ENCODE measurements around the gene TBCA.

TBCA gene

GRCh38 chr5:77642738-77643653, 133.1 kb downstream of the TBCA start:
- H3K4me3 ChIP-seq (IDR thresholded peaks at IDR 0.05; ENCODE audit: insufficient read depth, low read depth, low read length), result no peak overlapping the region
- no peak overlapping the region for H3K9ac ChIP-seq
- H2AFZ ChIP-seq (ENCODE audit: low read depth), result no peak overlapping the region
- H3K4me2 ChIP-seq, result no peak overlapping the region
- no peaks in the 10 kb centered on the region for H3K36me3 ChIP-seq (ENCODE audit: insufficient read depth)
- TF ChIP-seq CTCF (conservative IDR thresholded peaks at IDR 0.05; ENCODE audit: low read depth, low read length), result no peak
- peaks cover 11% of the 10 kb centered on the region for H3K27me3 ChIP-seq (ENCODE audit: insufficient read depth, low read depth)
- no peaks in the 10 kb centered on the region for H4K20me1 ChIP-seq (ENCODE audit: insufficient read depth)
- H3K79me2 ChIP-seq (ENCODE audit: insufficient read depth, low read depth), result no peaks in the 10 kb centered on the region
- H3K27ac ChIP-seq, result no peak overlapping the region
- H3K4me1 ChIP-seq (ENCODE audit: low read depth, poor library complexity, severe bottlenecking), result no peaks in the 10 kb centered on the region

GRCh38 chr5:77641963-77642737, 134.0 kb downstream of the TBCA start:
- no peak overlapping the region for H3K9ac ChIP-seq
- H3K27ac ChIP-seq, result no peak overlapping the region
- no peak overlapping the region for H3K4me2 ChIP-seq
- no peak overlapping the region for H3K4me3 ChIP-seq (IDR thresholded peaks at IDR 0.05; ENCODE audit: insufficient read depth, low read depth, low read length)
- H2AFZ ChIP-seq (ENCODE audit: low read depth), result no peak overlapping the region
- H4K20me1 ChIP-seq (ENCODE audit: insufficient read depth), result no peaks in the 10 kb centered on the region
- no peaks in the 10 kb centered on the region for H3K36me3 ChIP-seq (ENCODE audit: insufficient read depth)
- H3K27me3 ChIP-seq (ENCODE audit: insufficient read depth, low read depth), result peaks cover 11% of the 10 kb centered on the region
- TF ChIP-seq CTCF (conservative IDR thresholded peaks at IDR 0.05; ENCODE audit: low read depth, low read length), result no peak
- no peaks in the 10 kb centered on the region for H3K4me1 ChIP-seq (ENCODE audit: low read depth, poor library complexity, severe bottlenecking)
- H3K79me2 ChIP-seq (ENCODE audit: insufficient read depth, low read depth), result no peaks in the 10 kb centered on the region

GRCh38 chr5:77641397-77641943, 134.7 kb downstream of the TBCA start:
- Histone ChIP-seq H3K4me1 (ENCODE audit: low read depth, poor library complexity, severe bottlenecking) (no peaks in the 10 kb centered on the region), H3K4me2 (no peak overlapping the region), H3K36me3 (ENCODE audit: insufficient read depth) (no peaks in the 10 kb centered on the region), H3K9ac (no peak overlapping the region), H3K4me3 (IDR thresholded peaks at IDR 0.05; ENCODE audit: insufficient read depth, low read depth, low read length) (no peak overlapping the region), H2AFZ (ENCODE audit: low read depth) (no peak overlapping the region), H4K20me1 (ENCODE audit: insufficient read depth) (no peaks in the 10 kb centered on the region), H3K27me3 (ENCODE audit: insufficient read depth, low read depth) (peaks cover 11% of the 10 kb centered on the region), H3K79me2 (ENCODE audit: insufficient read depth, low read depth) (no peaks in the 10 kb centered on the region), H3K27ac (no peak overlapping the region)
- no peak for TF ChIP-seq CTCF (conservative IDR thresholded peaks at IDR 0.05; ENCODE audit: low read depth, low read length)
